Measurements from ENCODE around the gene SMG6.

- TF ChIP-seq CTCF (IDR thresholded peaks at IDR 0.05; ENCODE audit: insufficient read depth, low read depth, low read length), result no peak
- no peak for TF ChIP-seq EZH2 (IDR thresholded peaks at IDR 0.05; ENCODE audit: insufficient read depth, low read length)
Measured at GRCh38 chr17:2202996-2203575, 100.5 kb downstream of the SMG6 start.

Data from astrocyte (in vitro differentiated cells and primary cell).